ENCODE results near the gene SLC35G1. TPM values are rescaled to one million over a fixed set of nuclear protein-coding genes. Genes with fewer than 3 reads are reported as not detected.

Gene SLC35G1
- total and polyA plus RNA-seq, 2 of the 8 experiments (the other 6 are each of a cell fraction or from before 2014, with no cell fraction given) = 6.2 to 6.4 TPM

GRCh38 chr10:93940881-93941280 lies 47.1 kb downstream of the SLC35G1 start:
- DNase-seq (ENCODE audit: low read depth in 1 of 2, low spot score in 2 of 2) (no peak), FAIRE-seq (no peak)
- Histone ChIP-seq H3K56ac (replicated peaks; ENCODE audit: insufficient read length, low read depth, low read length) (no peak overlapping the region), H2BK120ac (replicated peaks; ENCODE audit: low read depth, low read length) (no peak overlapping the region), H2BK5ac (ENCODE audit: low read depth, low read length) (no peak overlapping the region), H3K9me3 (ENCODE audit: insufficient read depth in 2 of 2, low read depth in 1 of 2, low read length in 1 of 2) (no peaks in the 10 kb centered on the region), H4K20me1 (replicated peaks in 1 of 2; ENCODE audit: control insufficient read depth in 1 of 2, insufficient read depth in 2 of 2, low read length in 2 of 2) (no peaks in the 10 kb centered on the region), H3K23ac (ENCODE audit: insufficient read length) (no peak overlapping the region), H3K27ac (ENCODE audit: low read depth, low read length) (no peak overlapping the region), H3K79me2 (ENCODE audit: control insufficient read depth in 1 of 2, insufficient read depth in 2 of 2, low read length in 2 of 2) (no peaks in the 10 kb centered on the region), H3K79me1 (ENCODE audit: low read depth, low read length) (no peaks in the 10 kb centered on the region), H3K4ac (replicated peaks; ENCODE audit: insufficient read length, low read depth, low read length) (no peak overlapping the region), H4K5ac (ENCODE audit: insufficient read length, low read depth, low read length) (no peak overlapping the region), H2AFZ (ENCODE audit: low read length) (no peak overlapping the region), H4K91ac (replicated peaks; ENCODE audit: insufficient read length, low read length) (no peak overlapping the region), H3K4me2 (ENCODE audit: insufficient read depth in 1 of 2, low read depth in 2 of 2, low read length in 2 of 2) (no peak overlapping the region), H3K4me3 (ENCODE audit: extremely low read depth in 1 of 4, insufficient read depth in 2 of 4, low read depth in 3 of 4, low read length in 4 of 4) (no peak overlapping the region), H2BK20ac (ENCODE audit: low read length) (no peak overlapping the region), H3K9ac (replicated peaks in 1 of 4; ENCODE audit: extremely low read depth in 1 of 4, low read depth in 3 of 4, low read length in 3 of 4) (no peak overlapping the region), H3K18ac (ENCODE audit: extremely low read depth, low read length) (no peak overlapping the region), H2AK5ac (ENCODE audit: low read depth, low read length) (no peak overlapping the region), H4K8ac (ENCODE audit: extremely low read depth, insufficient read depth, low read length) (no peak overlapping the region), H3K23me2 (ENCODE audit: low read depth, low read length) (no peaks in the 10 kb centered on the region), H3K14ac (ENCODE audit: insufficient read length) (no peak overlapping the region), H3K27me3 (replicated peaks in 1 of 4; ENCODE audit: control insufficient read depth in 3 of 4, extremely low read depth in 1 of 4, insufficient read depth in 3 of 4, low read length in 3 of 4) (no peaks in the 10 kb centered on the region), H2BK12ac (ENCODE audit: low read depth, low read length) (no peak overlapping the region), H3K4me1 (replicated peaks in 1 of 4; ENCODE audit: control insufficient read depth in 3 of 4, insufficient read depth in 4 of 4, low read length in 3 of 4) (no peaks in the 10 kb centered on the region), H2BK15ac (ENCODE audit: low read length) (no peak overlapping the region), H3K36me3 (ENCODE audit: control insufficient read depth in 2 of 4, insufficient read depth in 4 of 4, low read length in 3 of 4) (no peaks in the 10 kb centered on the region)
- no peak for TF ChIP-seq CBX8 (IDR thresholded peaks at IDR 0.05; ENCODE audit: borderline replicate concordance, low read depth, low read length)
- TF ChIP-seq, protein P1, sequence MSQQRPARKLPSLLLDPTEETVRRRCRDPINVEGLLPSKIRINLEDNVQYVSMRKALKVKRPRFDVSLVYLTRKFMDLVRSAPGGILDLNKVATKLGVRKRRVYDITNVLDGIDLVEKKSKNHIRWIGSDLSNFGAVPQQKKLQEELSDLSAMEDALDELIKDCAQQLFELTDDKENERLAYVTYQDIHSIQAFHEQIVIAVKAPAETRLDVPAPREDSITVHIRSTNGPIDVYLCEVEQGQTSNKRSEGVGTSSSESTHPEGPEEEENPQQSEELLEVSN (IDR thresholded peaks at IDR 0.05) = no peak
- TF ChIP-seq MAFK (IDR thresholded peaks at IDR 0.05; ENCODE audit: low read depth, low read length) = no peak
- TF ChIP-seq CHD1 (IDR thresholded peaks at IDR 0.05; ENCODE audit: low read depth, low read length) = no peak
- TF ChIP-seq HDAC6 (IDR thresholded peaks at IDR 0.05; ENCODE audit: low read depth, low read length) = no peak
- no peak for TF ChIP-seq JUND (IDR thresholded peaks at IDR 0.05; ENCODE audit: low read length)
- POLR2A ChIA-PET (ENCODE audit: partially characterized antibody) = no interaction called here
- 83% methylated on average over 6 of the region's 6 CpGs; no CpG with 5 or more reads in 1 of the 2 experiments for WGBS, 2 experiments (ENCODE audit: extremely low coverage in 1 of 2, insufficient coverage in 1 of 2, insufficient read length in 1 of 2, insufficient replicate concordance in 2 of 2, low coverage in 1 of 2, low lambda C conversion rate in 2 of 2, missing lambda C conversion rate in 1 of 2)
- CTCF ChIA-PET (ENCODE audit: partially characterized antibody) = interaction anchor here (0.8 to 3.1 kb wide), 2 partner anchors 24 to 196 kb away, joined by 4 to 8 read pairs; no protein-coding TSS in a partner anchor

Measured in H1 (cell line).